Endodermal cell (in vitro differentiated cells): Measurements from ENCODE around the gene PRKAA2. TPM values are rescaled to one million over a fixed set of nuclear protein-coding genes. Genes with fewer than 3 reads are reported as not detected.

ENCODE experiments used
- DNase-seq: peaks from one replicate; pipeline ENCODE4 v3.0.0-alpha.2; 2017
- H3K27ac ChIP-seq: 2 replicates; pipeline ENCODE4 v1.5.1; 2013; ENCODE audit warnings: mild to moderate bottlenecking, low read depth, low read length, moderate library complexity
- H3K27me3 ChIP-seq: 2 replicates; pipeline ENCODE4 v1.6.1; 2013; ENCODE audit warnings: mild to moderate bottlenecking, low read length, moderate library complexity; ENCODE audit not compliant: insufficient read depth, control insufficient read depth, poor library complexity, severe bottlenecking
- H3K36me3 ChIP-seq: 2 replicates; pipeline ENCODE4 v1.7.0; 2013; ENCODE audit warnings: mild to moderate bottlenecking, low read length, moderate library complexity; ENCODE audit not compliant: control insufficient read depth, insufficient read depth
- H3K4me1 ChIP-seq: one replicate; pipeline ENCODE4 v1.7.0; 2013; ENCODE audit warnings: low read length; ENCODE audit not compliant: control insufficient read depth, insufficient read depth
- H3K4me3 ChIP-seq: 2 replicates; pipeline ENCODE4 v1.5.1; 2013; ENCODE audit warnings: mild to moderate bottlenecking, low read length, moderate library complexity
- H3K9ac ChIP-seq: 2 replicates; pipeline ENCODE4 v1.6.1; 2013; ENCODE audit warnings: mild to moderate bottlenecking, low read length, moderate library complexity; ENCODE audit not compliant: poor library complexity, severe bottlenecking; ENCODE audit errors: extremely low read depth
- H3K9me3 ChIP-seq: 2 replicates; pipeline ENCODE4 v1.6.1; 2013; ENCODE audit warnings: mild to moderate bottlenecking, low read length, moderate library complexity; ENCODE audit not compliant: control insufficient read depth
- H3K27ac Mint-ChIP-seq: 2 replicates; pipeline ENCODE4 v1.8.0; 2020; ENCODE audit warnings: mixed read lengths
- H3K27me3 Mint-ChIP-seq: 2 replicates; pipeline ENCODE4 v1.8.0; 2021; ENCODE audit warnings: mild to moderate bottlenecking, mixed read lengths; ENCODE audit not compliant: insufficient read depth
- H3K36me3 Mint-ChIP-seq: 2 replicates; pipeline ENCODE4 v1.8.0; 2020; ENCODE audit warnings: low read depth, mixed read lengths
- H3K4me1 Mint-ChIP-seq: 2 replicates; pipeline ENCODE4 v1.8.0; 2020; ENCODE audit warnings: mixed read lengths
- H3K4me3 Mint-ChIP-seq: 2 replicates; pipeline ENCODE4 v1.8.0; 2020; ENCODE audit warnings: mild to moderate bottlenecking, moderate library complexity, mixed read lengths
- H3K9me3 Mint-ChIP-seq: 2 replicates; pipeline ENCODE4 v1.8.0; 2020; ENCODE audit warnings: mild to moderate bottlenecking, mixed read lengths
- WGBS, 2 experiments: methylation state at CpG; one replicate each; pipeline versions ENCODE4 v1.1.5 to v1.1.7; 2013; ENCODE audit warnings: missing lambda C conversion rate in 2 of 2, mixed read lengths in 1 of 2; ENCODE audit not compliant: insufficient coverage in 1 of 2, insufficient read length in 1 of 2; 5-methylcytosine and 5-hydroxymethylcytosine counted together
- total RNA-seq, 2 donors: library from RNA; stranded (reverse); fragmentation: NEBNext Ultra II Directional in 1 of 2; extraction: Animal tissue kit (Norgen Biotek cat#: 25700) in 1 of 2; gene quantifications; 2 replicates in 1 of 2; 3 replicates in 1 of 2; pipeline ENCODE4 v1.2.1, GENCODE V29; 2021
- TF ChIP-seq, protein P1 (sequence below): fragments of 200-600 bp; sonication (generic); conservative IDR thresholded peaks from 2 replicates; pipeline ENCODE4 v1.5.0; 2021; ENCODE audit warnings: antibody characterized with exemption, mild to moderate bottlenecking

Gene PRKAA2
- total RNA-seq, 2 donors from 2014 or later, result 4.7 to 15.3 TPM

DNA sequence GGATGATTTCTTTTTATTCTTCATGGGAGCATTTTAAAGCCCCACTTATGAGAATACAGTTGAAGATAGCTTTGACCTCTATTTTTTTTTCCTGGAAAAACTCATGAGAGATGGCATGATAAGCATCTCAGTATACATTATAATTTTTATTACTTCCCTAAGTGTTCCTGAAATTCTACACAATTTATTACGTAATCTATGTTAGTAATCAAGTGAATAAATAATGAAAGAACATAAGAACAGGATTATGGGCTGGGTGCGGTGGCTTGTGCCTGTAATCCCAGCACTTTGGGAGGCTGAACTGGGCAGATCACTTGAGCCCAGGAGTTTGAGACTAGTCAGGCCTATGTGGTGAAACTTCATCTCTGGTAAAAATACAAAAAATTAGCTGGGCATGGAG, 13.2 kb upstream of the PRKAA2 start:
- Histone ChIP-seq H3K9me3 (no peaks in the 10 kb centered on the region), H3K4me3 (no peak overlapping the region), H3K9ac (no peak overlapping the region), H3K27me3 (no peaks in the 10 kb centered on the region), H3K4me1 (no peaks in the 10 kb centered on the region), H3K36me3 (no peaks in the 10 kb centered on the region), H3K27ac (no peak overlapping the region)
- Mint-ChIP-seq H3K27ac (no peak overlapping the region), H3K4me3 (no peak overlapping the region), H3K4me1 (peaks cover 2% of the 10 kb centered on the region), H3K27me3 (no peaks in the 10 kb centered on the region), H3K36me3 (no peaks in the 10 kb centered on the region), H3K9me3 (no peaks in the 10 kb centered on the region)
- TF ChIP-seq, protein P1, sequence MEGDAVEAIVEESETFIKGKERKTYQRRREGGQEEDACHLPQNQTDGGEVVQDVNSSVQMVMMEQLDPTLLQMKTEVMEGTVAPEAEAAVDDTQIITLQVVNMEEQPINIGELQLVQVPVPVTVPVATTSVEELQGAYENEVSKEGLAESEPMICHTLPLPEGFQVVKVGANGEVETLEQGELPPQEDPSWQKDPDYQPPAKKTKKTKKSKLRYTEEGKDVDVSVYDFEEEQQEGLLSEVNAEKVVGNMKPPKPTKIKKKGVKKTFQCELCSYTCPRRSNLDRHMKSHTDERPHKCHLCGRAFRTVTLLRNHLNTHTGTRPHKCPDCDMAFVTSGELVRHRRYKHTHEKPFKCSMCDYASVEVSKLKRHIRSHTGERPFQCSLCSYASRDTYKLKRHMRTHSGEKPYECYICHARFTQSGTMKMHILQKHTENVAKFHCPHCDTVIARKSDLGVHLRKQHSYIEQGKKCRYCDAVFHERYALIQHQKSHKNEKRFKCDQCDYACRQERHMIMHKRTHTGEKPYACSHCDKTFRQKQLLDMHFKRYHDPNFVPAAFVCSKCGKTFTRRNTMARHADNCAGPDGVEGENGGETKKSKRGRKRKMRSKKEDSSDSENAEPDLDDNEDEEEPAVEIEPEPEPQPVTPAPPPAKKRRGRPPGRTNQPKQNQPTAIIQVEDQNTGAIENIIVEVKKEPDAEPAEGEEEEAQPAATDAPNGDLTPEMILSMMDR, result no peak
- WGBS, 2 experiments, result 93 to 100% methylated on average over 1 to 2 of the region's 2 CpGs
- DNase-seq, result no peak

DNA sequence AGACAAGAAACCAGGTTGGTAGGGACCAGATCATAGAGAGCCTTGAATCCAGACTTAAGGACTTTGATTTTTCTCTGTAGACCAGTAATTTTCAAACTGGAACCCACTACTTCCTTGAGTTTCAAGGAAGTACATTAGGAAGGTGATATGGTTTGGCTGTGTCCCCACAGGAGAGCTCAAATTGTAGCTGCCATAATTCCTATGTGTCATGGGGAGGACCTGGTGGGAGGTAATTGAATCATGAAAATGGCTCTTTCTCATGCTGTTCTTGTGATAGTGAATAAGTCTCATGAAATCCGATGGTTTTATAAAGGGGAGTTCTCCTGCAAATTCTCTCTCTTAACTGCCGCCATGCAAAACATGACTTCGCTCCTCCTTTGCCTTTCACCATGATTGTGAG, 10.1 kb upstream of the PRKAA2 start:
- Mint-ChIP-seq H3K9me3 (no peaks in the 10 kb centered on the region), H3K27me3 (no peaks in the 10 kb centered on the region), H3K4me1 (peaks cover 2% of the 10 kb centered on the region), H3K4me3 (no peak overlapping the region), H3K27ac (no peak overlapping the region), H3K36me3 (no peaks in the 10 kb centered on the region)
- Histone ChIP-seq H3K27me3 (no peaks in the 10 kb centered on the region), H3K9ac (no peak overlapping the region), H3K9me3 (no peaks in the 10 kb centered on the region), H3K4me1 (no peaks in the 10 kb centered on the region), H3K36me3 (no peaks in the 10 kb centered on the region), H3K4me3 (no peak overlapping the region), H3K27ac (no peak overlapping the region)
- DNase-seq, result no peak
- 85 to 93% methylated on average over 3 of the region's 3 CpGs for WGBS, 2 experiments
- TF ChIP-seq, protein P1, result no peak

DNA sequence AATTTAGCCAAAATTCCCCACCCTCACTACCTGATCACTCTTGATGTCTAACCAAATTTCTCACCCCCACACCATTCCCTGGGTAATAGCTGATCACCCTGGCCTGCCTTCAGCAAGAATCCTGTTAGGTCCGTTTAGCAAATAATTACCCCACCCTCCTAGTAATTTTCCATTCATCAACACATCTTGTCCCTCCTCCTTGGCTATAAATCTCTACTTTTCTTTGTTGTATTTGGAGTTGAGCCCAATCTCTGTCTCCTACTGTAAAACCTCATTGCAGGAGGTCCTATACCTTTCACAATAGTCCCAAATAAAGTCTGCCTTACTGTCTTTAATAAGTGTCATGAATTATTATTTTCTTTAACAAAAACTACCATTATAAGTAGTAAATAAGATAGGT, 6.9 kb upstream of the PRKAA2 start:
- 87% methylated on average over 1 of the region's 1 CpG; no CpG with 5 or more reads in 1 of the 2 experiments for WGBS, 2 experiments
- no peak overlapping the region for H3K27ac Mint-ChIP-seq
- no peak overlapping the region for H3K4me3 Mint-ChIP-seq
- Histone ChIP-seq H3K9me3 (no peaks in the 10 kb centered on the region), H3K27me3 (peaks cover 9% of the 10 kb centered on the region), H3K4me1 (no peaks in the 10 kb centered on the region), H3K36me3 (no peaks in the 10 kb centered on the region), H3K27ac (no peak overlapping the region), H3K4me3 (no peak overlapping the region), H3K9ac (no peak overlapping the region)
- H3K4me1 Mint-ChIP-seq, result no peaks in the 10 kb centered on the region
- no peaks in the 10 kb centered on the region for H3K36me3 Mint-ChIP-seq
- H3K27me3 Mint-ChIP-seq, result peaks cover 21% of the 10 kb centered on the region
- H3K9me3 Mint-ChIP-seq, result no peaks in the 10 kb centered on the region
- TF ChIP-seq, protein P1, result no peak
- DNase-seq, result no peak
